ENCODE results near the gene SULT1A2.

DNA sequence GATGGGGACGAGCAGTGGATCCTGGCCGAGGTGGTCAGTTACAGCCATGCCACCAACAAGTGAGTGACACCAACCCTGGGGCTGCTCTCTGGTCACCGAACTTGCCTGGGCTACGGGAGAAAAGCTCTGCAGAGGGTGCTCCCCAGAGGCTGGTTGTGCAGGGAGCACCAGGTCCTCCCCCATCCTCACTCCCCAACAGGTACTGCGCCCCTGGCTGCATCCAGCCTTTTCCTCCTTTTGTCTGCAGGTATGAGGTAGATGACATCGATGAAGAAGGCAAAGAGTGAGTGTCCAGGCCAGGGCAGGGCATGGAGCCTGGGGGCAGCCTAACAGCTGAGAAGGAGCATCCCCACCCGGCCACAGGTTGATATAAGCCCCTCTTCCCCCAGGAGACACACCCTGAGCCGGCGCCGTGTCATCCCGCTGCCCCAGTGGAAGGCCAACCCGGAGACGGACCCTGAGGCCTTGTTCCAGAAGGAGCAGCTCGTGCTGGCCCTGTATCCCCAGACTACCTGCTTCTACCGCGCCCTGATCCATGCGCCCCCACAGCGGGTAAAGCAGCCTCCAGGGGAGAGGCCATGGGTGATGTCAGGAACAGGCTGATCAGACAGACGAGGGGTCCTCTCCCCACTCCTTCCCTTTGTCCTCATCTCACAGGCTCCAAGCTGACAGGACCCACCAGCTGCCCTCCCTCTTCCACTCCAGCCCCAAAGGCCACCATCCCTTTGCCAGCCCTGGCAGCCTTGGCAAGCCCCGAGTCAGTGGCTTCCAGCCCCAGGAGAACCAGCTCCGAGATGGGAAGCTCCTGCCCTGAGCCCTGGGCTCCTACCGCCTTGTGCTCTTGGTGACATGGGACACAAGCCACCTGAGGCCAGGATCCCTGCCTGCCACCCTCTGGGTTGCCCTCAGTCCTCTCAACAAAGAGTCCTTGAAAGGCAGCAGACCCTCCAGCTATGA lies 6.2 kb downstream of the SULT1A2 start:
- TF ChIP-seq, protein P1, sequence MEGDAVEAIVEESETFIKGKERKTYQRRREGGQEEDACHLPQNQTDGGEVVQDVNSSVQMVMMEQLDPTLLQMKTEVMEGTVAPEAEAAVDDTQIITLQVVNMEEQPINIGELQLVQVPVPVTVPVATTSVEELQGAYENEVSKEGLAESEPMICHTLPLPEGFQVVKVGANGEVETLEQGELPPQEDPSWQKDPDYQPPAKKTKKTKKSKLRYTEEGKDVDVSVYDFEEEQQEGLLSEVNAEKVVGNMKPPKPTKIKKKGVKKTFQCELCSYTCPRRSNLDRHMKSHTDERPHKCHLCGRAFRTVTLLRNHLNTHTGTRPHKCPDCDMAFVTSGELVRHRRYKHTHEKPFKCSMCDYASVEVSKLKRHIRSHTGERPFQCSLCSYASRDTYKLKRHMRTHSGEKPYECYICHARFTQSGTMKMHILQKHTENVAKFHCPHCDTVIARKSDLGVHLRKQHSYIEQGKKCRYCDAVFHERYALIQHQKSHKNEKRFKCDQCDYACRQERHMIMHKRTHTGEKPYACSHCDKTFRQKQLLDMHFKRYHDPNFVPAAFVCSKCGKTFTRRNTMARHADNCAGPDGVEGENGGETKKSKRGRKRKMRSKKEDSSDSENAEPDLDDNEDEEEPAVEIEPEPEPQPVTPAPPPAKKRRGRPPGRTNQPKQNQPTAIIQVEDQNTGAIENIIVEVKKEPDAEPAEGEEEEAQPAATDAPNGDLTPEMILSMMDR (IDR thresholded peaks at IDR 0.05; ENCODE audit: low read length), result no peak
- TF ChIP-seq EZH2 (optimal IDR thresholded peaks at IDR 0.05; ENCODE audit: low read depth, low read length), result no peak
- TF ChIP-seq EZH2phosphoT487 (IDR thresholded peaks at IDR 0.05; ENCODE audit: low read length), result no peak
